ENCODE results near the gene ATRAID. TPM values are rescaled to one million over a fixed set of nuclear protein-coding genes. Genes with fewer than 3 reads are reported as not detected.

ATRAID gene
- total and polyA plus RNA-seq, 10 of the 15 experiments (the other 5 are each of a cell fraction or from before 2014, with no cell fraction given), result 65.6 to 180 (median 120) TPM

- no peaks in the 10 kb centered on the region for H3K9me3 ChIP-seq (replicated peaks; ENCODE audit: control insufficient read depth, insufficient read depth, low read length)
- in situ Hi-C loops (cut with MboI), result no loop called here
- H4K20me1 ChIP-seq (ENCODE audit: control insufficient read depth, insufficient read depth), result no peaks in the 10 kb centered on the region
- ChIA-PET SMC1A (ENCODE audit: uncharacterized antibody, unreplicated experiment) (interaction anchor here (0.9 kb wide), 1 partner anchor 80 kb away, joined by 3 read pairs; no protein-coding TSS in a partner anchor), RAD21 (ENCODE audit: unreplicated experiment) (no interaction called here), CTCF (interaction anchor here (0.6 to 1.6 kb wide), 3 partner anchors 12 to 63 kb away, joined by 3 to 4 read pairs (median 3); no protein-coding TSS in a partner anchor), POLR2A (no interaction called here)
- H3K4me3 ChIP-seq, result no peak overlapping the region
- no peak for TF ChIP-seq WRNIP1 (IDR thresholded peaks at IDR 0.05; ENCODE audit: borderline replicate concordance, low read depth, low read length)
- no peak for TF ChIP-seq IKZF2 (IDR thresholded peaks at IDR 0.05)
- no peak for TF ChIP-seq JUNB (IDR thresholded peaks at IDR 0.05)
- no peak for TF ChIP-seq SRF (IDR thresholded peaks at IDR 0.05; ENCODE audit: low read depth in 2 of 2, low read length in 2 of 2)
- no peak for TF ChIP-seq JUND (IDR thresholded peaks at IDR 0.05; ENCODE audit: low read depth, low read length)
- no peak for TF ChIP-seq NKRF (conservative IDR thresholded peaks at IDR 0.05)
- no peak for TF ChIP-seq CUX1 (IDR thresholded peaks at IDR 0.05; ENCODE audit: insufficient replicate concordance, low read depth, low read length)
- TF ChIP-seq, protein P1, sequence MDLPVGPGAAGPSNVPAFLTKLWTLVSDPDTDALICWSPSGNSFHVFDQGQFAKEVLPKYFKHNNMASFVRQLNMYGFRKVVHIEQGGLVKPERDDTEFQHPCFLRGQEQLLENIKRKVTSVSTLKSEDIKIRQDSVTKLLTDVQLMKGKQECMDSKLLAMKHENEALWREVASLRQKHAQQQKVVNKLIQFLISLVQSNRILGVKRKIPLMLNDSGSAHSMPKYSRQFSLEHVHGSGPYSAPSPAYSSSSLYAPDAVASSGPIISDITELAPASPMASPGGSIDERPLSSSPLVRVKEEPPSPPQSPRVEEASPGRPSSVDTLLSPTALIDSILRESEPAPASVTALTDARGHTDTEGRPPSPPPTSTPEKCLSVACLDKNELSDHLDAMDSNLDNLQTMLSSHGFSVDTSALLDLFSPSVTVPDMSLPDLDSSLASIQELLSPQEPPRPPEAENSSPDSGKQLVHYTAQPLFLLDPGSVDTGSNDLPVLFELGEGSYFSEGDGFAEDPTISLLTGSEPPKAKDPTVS (IDR thresholded peaks at IDR 0.05; ENCODE audit: low read depth, low read length), result no peak
- TF ChIP-seq TARDBP (IDR thresholded peaks at IDR 0.05; ENCODE audit: borderline replicate concordance), result no peak
- TF ChIP-seq MAX (IDR thresholded peaks at IDR 0.05; ENCODE audit: low read depth, low read length), result no peak
- no peak for TF ChIP-seq SIN3A (IDR thresholded peaks at IDR 0.05; ENCODE audit: low read depth, low read length)
- TF ChIP-seq ZBED1 (IDR thresholded peaks at IDR 0.05; ENCODE audit: borderline replicate concordance), result no peak
- no peak for TF ChIP-seq CEBPB (IDR thresholded peaks at IDR 0.05; ENCODE audit: borderline replicate concordance in 1 of 2, low read depth in 2 of 2, low read length in 2 of 2)
- WGBS (ENCODE audit: insufficient coverage, insufficient replicate concordance, low lambda C conversion rate, missing lambda C conversion rate), result 26% methylated on average over 13 of the region's 13 CpGs
- FAIRE-seq, result no peak
- H3K36me3 ChIP-seq (ENCODE audit: control insufficient read depth in 2 of 2, insufficient read depth in 2 of 2, low read length in 1 of 2), result no peaks in the 10 kb centered on the region
- no TSS peak for BruUV-seq (replicated peaks)
- no peaks in the 10 kb centered on the region for H3K4me1 ChIP-seq (ENCODE audit: control insufficient read depth, insufficient read depth, low read length)
- intact Hi-C loops (cut with micrococcal nuclease; ENCODE audit: unreplicated experiment), result no loop called here
- no peak for DNase-seq (ENCODE audit: low read depth, low spot score)
- H3K4me2 ChIP-seq (ENCODE audit: control insufficient read depth, insufficient read depth), result no peak overlapping the region
- no peaks in the 10 kb centered on the region for H3K79me2 ChIP-seq (ENCODE audit: control insufficient read depth, insufficient read depth, low read length)
- peaks cover 2 to 9% of the 10 kb centered on the region in 2 experiments; a peak in 3 of 4 replicates for H3K27me3 ChIP-seq (replicated peaks in 1 of 2; ENCODE audit: control insufficient read depth in 2 of 2, insufficient read depth in 2 of 2, low read length in 1 of 2)
- H2AFZ ChIP-seq (ENCODE audit: control insufficient read depth, low read depth, low read length), result no peak overlapping the region
- H3K9ac ChIP-seq (ENCODE audit: control insufficient read depth, insufficient read depth, low read length), result no peak overlapping the region
- ATAC-seq, result no peak; the same call in 2 of the 3 replicates
- no peak overlapping the region for H3K27ac ChIP-seq (ENCODE audit: control insufficient read depth, insufficient read depth)
Measured at GRCh38 chr2:27255187-27255586, 43.3 kb downstream of the ATRAID start.

Measured in GM12878 (cell line).